ENCODE measurements around the gene DNAH9.

DNAH9 gene

GRCh38 chr17:11908711-11909146 is 310.5 kb downstream of the DNAH9 start:
- no peak overlapping the region for H3K4me3 ChIP-seq (ENCODE audit: low read length)
- no peak for TF ChIP-seq CTCF (conservative IDR thresholded peaks at IDR 0.05; ENCODE audit: low read depth, low read length)
- no peak for DNase-seq (ENCODE audit: low read depth)

GRCh38 chr17:11909348-11909747 is 311.1 kb downstream of the DNAH9 start:
- no peak for TF ChIP-seq CTCF (conservative IDR thresholded peaks at IDR 0.05; ENCODE audit: low read depth, low read length)
- DNase-seq (ENCODE audit: low read depth), result no peak
- no peak overlapping the region for H3K4me3 ChIP-seq (ENCODE audit: low read length)

- no peak for TF ChIP-seq CTCF (conservative IDR thresholded peaks at IDR 0.05; ENCODE audit: low read depth, low read length)
- no peak overlapping the region for H3K4me3 ChIP-seq (ENCODE audit: low read length)
- no peak for DNase-seq (ENCODE audit: low read depth)
These were observed 317.8 kb downstream of the DNAH9 start for GRCh38 chr17:11916091-11916490.

- no peak overlapping the region for H3K4me3 ChIP-seq (ENCODE audit: low read length)
- no peak for DNase-seq (ENCODE audit: low read depth)
- TF ChIP-seq CTCF (conservative IDR thresholded peaks at IDR 0.05; ENCODE audit: low read depth, low read length), result no peak
These were observed 319.1 kb downstream of the DNAH9 start for GRCh38 chr17:11917415-11917814.

- no peak for DNase-seq (ENCODE audit: low read depth)
- no peak for TF ChIP-seq CTCF (conservative IDR thresholded peaks at IDR 0.05; ENCODE audit: low read depth, low read length)
- no peak overlapping the region for H3K4me3 ChIP-seq (ENCODE audit: low read length)
These were observed 323.0 kb downstream of the DNAH9 start for GRCh38 chr17:11921296-11921695.

GRCh38 chr17:11922638-11923037 is 324.4 kb downstream of the DNAH9 start:
- no peak for TF ChIP-seq CTCF (conservative IDR thresholded peaks at IDR 0.05; ENCODE audit: low read depth, low read length)
- no peak for DNase-seq (ENCODE audit: low read depth)
- no peak overlapping the region for H3K4me3 ChIP-seq (ENCODE audit: low read length)

GRCh38 chr17:11924076-11924475 is 325.8 kb downstream of the DNAH9 start:
- H3K4me3 ChIP-seq (ENCODE audit: low read length), result no peak overlapping the region
- TF ChIP-seq CTCF (conservative IDR thresholded peaks at IDR 0.05; ENCODE audit: low read depth, low read length), result no peak
- no peak for DNase-seq (ENCODE audit: low read depth)

Measured in retinal pigment epithelial cell (primary cell).